GM19397 (cell line): ENCODE results near the gene ADK.
"Not testable (repeated sequence)": the region's sequence is repeated elsewhere in the genome, so short reads cannot be mapped to it uniquely, and the experiment has no call there.

Experiments
- ATAC-seq: cut with Tn5 transposase; IDR thresholded peaks from one replicate; pipeline ENCODE4 v1.9.1; 2021; ENCODE audit warnings: mild to moderate bottlenecking, moderate library complexity; ENCODE audit not compliant: unreplicated experiment

ADK gene

DNA sequence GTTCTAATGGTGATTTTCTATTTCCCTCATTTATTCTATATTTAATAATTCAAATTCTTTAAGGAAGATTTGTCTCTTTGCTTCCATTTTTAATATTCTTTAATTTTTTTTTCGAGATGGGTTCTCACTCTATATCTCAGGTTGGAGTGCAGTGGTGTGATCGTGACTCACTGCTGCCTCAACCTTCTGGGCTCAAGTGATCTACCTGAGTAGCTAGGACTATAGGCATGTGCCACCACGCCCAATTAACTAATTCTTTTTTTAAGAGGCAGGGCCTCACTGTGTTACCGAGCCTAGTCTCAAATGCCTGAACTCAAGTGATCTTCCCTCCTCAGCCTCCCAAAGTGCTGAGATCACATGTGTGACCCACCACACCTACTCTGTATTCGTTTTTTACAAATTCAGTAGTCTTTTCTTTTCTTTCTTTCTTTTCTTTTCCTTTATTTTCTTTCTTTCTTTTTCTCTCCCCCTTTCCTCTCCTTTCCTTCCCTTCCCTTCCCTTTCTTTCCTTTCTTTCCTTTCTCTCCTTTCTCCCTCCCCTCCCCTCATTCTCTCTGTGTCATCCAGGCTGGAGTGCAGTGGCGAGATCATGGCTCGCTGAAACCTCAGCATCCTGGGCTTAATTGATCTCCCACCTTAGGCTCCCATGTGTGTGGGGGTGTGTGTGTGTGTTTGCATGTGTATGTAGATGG lies 323.1 kb downstream of the ADK start:
- no peak for ATAC-seq

- ATAC-seq, result not testable (repeated sequence)
These were observed 325.2 kb downstream of the ADK start for GRCh38 chr10:74476162-74476706.

- no peak for ATAC-seq
These were observed 329.8 kb downstream of the ADK start for GRCh38 chr10:74480778-74481177.

GRCh38 chr10:74483356-74483755 lies 332.3 kb downstream of the ADK start:
- no peak for ATAC-seq

DNA sequence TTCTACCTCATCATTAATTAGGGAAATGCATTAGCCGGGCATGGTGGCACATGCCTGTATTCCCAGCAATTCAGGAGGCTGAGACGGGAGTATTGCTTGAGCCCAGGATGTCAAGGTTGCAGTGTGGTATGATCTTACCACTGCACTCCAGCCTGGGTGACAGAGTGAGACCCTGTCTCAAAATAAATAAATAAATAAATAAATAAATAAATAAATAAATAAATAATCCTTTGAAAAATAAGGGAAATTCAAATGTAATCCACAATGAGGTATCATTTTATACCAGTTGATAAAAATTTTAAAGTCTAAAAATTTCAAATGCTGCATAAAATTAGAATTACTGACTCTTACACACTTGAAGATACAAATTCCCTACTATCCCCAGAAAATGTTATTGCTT lies 334.3 kb downstream of the ADK start:
- ATAC-seq, result no peak

DNA sequence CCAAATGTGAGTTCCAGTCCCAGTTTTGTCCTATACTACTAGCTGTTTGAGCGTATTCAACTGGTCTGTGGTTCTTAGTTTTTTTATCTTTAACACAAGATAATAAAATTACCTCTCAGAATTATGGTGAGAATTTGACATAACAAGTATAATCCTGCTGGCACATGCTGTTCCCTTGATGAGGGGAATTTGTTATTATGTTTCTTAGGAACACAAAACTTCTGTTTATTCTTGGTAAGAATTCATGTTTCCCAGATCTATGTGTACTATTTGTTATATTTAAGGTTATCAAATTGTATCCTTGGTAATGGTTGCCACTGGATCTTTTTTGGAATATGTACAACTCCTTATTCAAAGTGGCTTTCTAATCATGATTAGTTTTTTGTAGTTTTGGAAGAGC lies 335.6 kb downstream of the ADK start:
- no peak for ATAC-seq

GRCh38 chr10:74488907-74489306 lies 337.9 kb downstream of the ADK start:
- no peak for ATAC-seq

GRCh38 chr10:74490551-74490950 lies 339.5 kb downstream of the ADK start:
- no peak for ATAC-seq

DNA sequence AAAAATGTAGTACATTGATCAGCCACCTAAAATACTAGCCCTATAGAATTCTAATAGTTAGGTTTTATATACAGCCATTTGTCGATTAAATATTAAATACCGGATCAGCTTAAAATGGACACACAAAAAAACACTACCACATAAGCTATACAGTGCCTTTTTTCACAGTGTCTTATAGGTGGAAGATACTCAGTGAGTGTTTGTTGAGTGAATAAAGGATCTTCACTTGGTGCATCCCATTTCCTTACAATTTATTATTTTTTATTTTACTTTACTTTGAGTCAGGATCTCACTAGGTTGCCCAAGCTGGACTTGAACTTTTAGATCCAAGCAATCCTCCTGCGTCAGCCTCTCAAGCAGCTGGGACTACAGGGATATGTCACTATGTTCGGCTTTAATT lies 340.0 kb downstream of the ADK start:
- ATAC-seq, result no peak

- ATAC-seq, result not testable (repeated sequence)
These were observed 345.3 kb downstream of the ADK start for GRCh38 chr10:74496276-74496675.

- ATAC-seq, result not testable (repeated sequence)
These were observed 347.6 kb downstream of the ADK start for GRCh38 chr10:74498664-74499063.

GRCh38 chr10:74500026-74500704 lies 349.1 kb downstream of the ADK start:
- no peak for ATAC-seq

DNA sequence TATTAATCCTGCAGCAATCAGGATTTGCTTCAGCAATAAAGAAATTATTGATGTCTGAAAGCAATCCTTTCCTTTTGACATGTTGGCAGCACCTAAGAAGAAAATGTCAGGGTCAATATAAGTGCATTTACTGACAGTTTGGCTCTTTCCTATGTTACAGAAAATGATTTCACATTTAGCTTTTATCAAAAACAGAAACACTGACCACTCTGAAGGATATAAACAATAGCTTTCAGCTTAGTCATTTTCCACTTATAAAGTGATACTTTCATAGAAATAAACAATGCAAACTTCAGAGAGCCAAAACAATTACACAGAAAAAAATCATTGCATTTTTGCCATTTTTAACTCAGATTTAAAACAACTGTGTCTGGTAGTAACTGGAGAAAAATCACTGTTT lies 349.8 kb downstream of the ADK start:
- ATAC-seq, result no peak

GRCh38 chr10:74502963-74503608 lies 352.1 kb downstream of the ADK start:
- ATAC-seq, result no peak

GRCh38 chr10:74507951-74508350 lies 356.9 kb downstream of the ADK start:
- no peak for ATAC-seq

DNA sequence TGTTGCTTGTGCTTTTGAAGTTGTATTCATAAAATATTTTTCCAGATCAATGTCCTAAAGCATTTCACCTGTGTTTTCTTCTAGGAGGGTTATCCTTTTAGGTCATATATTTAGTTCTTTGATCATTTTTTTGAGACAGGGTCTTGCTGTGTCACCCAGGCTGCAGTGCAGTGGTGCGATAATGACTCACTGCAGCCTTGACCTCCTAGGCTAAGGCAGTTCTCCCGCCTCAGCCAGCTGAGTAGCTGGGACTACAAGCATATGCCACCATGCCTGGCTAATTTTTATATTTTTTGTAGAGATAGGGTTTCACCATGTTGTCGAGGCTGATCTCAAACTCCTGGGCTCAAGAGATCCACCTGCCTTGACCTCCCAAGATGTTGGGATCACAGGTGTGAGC lies 359.6 kb downstream of the ADK start:
- no peak for ATAC-seq

- ATAC-seq, result no peak
These were observed 360.0 kb downstream of the ADK start for GRCh38 chr10:74511051-74511450.

GRCh38 chr10:74514322-74514721 lies 363.3 kb downstream of the ADK start:
- no peak for ATAC-seq

- no peak for ATAC-seq
These were observed 367.0 kb downstream of the ADK start for GRCh38 chr10:74518061-74518460.

DNA sequence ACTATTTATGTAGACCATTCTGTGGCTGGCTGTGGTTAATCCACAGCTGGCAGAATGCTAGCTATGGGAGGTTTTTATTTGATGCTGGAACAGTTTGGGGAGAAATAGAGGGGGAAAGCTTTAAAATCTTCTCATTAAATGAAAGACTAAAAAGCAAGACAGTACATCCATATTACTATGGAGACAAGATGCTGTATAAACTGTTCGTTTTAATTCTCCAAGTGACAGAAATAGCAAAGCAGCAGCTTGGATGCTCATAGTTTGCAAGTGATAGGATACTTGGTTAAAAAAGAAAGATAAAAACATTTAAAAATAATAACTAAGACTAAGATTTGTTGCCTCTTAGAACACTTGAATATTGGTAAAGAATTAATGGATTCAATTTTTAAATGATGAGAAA lies 370.5 kb downstream of the ADK start:
- ATAC-seq, result no peak

- no peak for ATAC-seq
These were observed 372.2 kb downstream of the ADK start for GRCh38 chr10:74523199-74523598.

DNA sequence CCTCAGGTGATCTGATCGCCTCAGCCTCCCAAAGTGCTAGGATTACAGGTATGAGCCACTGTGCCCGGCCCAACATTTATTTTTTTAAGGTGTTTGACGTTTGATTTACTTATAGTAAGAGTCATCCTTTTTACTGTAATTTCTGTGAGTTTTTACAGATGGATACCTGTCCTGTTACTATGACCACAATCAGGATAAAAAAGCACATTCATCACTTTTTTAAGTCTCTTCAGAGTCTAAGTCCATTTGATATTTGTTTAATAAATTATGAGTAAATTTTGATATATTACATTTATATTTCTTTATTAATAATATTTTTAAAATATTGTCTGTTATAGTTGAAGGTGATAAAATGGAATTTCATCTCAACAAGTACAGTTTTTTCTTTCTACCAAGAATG lies 374.9 kb downstream of the ADK start:
- ATAC-seq, result no peak
